ENCODE measurements around the gene REV3L.

- no peak for TF ChIP-seq EZH2phosphoT487 (IDR thresholded peaks at IDR 0.05; ENCODE audit: borderline replicate concordance, low read length)
- no peak for TF ChIP-seq CTCF (IDR thresholded peaks at IDR 0.05; ENCODE audit: low read depth, low read length, poor library complexity, severe bottlenecking)
These were observed 185.2 kb downstream of the REV3L start for GRCh38 chr6:111297776-111298175.
